ENCODE results near the gene CSPG5.

The CSPG5 gene

DNA sequence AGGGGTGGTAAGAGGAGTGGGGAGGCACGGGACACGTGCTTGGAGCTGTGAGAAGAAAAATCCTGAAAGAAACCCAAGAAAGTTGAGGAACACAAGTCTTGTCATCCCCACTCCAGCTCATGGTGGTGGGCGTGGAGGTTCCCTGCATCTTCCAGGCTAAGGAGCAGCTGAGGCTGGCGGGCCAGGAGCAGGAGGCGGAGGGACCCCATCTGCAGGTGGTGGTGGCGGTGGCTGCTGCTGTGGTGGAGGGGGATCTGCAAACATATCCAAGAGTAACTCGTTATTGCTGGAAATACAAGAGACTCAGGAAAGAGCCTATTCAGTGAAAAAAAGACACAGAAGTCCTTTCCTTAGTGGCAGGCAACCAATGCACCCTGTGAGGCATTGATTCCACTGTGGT lies 9.4 kb upstream of the CSPG5 start:
- DNase-seq (ENCODE audit: low read depth): no peak

DNA sequence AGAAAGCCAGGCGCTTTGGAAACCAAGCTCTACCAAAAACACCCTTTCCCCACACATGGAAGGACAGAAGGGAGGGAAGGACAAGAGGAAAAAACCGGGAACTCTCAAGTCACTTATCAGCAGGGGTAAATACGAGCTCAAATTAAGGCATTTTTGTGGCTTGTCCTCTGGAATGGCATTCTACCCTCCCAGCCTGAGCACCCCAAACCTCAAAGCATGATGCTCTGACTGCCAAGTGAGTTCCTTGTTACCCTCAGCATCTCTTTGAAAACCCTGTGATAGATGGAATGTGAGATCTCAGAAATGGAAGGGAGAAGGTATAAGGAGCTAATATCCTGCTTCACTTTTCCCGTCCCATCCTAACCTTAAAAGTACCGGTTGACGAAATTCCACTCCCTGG lies 8.1 kb upstream of the CSPG5 start:
- no peak for DNase-seq (ENCODE audit: low read depth)

DNA sequence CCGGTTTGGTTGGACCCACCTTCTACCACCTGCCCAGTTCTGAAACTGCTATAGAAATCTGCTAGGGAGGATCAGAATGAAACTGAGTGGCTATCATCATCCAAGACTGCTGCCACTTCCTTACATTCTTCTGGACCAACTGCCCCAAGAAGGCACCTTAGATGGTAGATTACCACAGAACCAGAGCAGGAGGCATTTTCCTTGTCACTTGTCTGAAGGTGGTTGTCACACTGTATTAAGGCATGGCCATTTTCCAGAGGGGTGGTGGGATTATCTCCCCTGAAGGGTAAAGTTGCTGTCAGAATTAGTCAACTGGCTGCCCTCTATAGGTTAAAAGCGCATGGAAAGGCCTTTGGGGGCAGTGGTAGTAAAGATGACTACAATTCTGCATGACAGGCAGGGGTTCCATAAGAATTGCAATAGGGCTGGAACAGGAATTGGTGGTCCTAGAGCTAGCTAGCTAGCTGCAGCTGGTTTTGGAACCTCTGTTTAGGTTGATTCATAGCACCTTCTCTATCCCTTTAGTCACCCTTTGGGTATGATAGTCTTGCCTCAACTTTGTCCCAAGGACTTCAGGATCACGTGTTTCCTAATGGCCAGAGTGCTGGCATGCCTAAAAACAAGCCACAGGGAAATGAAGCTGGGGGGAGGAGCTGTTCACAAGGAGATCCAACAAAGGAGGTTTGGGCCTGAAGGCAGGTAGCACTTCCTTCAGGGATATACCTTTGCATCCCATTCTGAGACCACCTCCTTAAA lies 4.8 kb upstream of the CSPG5 start:
- DNase-seq (ENCODE audit: low read depth): no peak

DNA sequence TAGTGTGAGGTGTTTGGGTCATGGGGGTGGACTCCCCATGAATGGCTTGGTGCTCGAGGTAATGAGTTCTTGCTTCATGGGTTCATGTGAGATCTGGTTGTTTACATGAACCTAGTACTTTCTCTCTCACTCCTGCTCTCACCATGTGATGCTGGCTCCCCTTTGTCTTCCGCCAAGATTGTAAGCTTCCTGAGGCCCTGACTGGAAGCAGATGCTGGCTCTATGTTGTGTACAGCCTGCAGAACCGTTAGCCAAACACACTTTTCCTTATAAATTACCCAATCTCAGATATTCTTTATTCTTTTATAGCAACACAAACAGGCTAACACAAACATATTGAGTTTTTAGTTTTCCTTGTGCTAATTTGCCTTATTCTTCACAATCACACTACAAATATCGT lies 3.2 kb upstream of the CSPG5 start:
- DNase-seq (ENCODE audit: low read depth): no peak

DNA sequence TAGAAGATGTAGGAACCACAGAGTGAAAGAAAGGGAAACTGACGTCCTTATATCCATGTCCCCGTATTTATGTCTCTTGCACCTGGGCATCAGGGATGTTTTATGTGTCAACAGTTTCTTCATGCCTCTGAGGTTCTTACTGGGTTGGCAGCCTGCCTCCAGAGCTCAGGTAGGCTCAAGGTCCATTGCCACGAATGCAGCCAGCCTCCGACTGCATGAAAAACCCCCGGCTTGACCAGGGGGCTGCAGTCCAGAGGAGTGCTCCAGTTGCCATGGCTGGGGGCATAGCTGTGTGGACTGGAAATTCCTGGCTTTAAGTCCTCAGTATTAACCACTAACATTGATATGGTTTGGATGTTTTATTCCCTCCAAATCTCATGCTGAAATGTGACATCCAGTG lies 2.8 kb upstream of the CSPG5 start:
- DNase-seq (ENCODE audit: low read depth): no peak

DNA sequence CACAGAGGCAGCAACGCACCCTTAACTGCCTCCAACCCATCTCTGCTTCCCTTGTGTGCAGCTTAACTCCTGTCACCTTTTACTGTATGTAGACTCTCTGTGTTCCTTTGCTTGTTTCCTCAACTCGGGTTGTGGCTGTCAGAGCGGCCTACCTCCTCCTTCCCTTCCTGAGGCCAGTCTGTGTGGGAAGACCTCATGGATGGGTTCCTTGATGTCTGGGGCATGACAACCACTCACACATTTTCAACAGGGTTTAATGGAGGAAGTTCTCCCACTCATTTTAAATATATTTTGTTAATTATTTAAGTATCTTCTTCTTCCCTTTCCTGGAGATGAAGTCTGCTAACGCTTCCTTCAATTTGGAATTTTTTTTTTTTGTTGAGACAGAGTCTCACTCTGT lies 1.8 kb upstream of the CSPG5 start:
- DNase-seq (ENCODE audit: low read depth): no peak

DNA sequence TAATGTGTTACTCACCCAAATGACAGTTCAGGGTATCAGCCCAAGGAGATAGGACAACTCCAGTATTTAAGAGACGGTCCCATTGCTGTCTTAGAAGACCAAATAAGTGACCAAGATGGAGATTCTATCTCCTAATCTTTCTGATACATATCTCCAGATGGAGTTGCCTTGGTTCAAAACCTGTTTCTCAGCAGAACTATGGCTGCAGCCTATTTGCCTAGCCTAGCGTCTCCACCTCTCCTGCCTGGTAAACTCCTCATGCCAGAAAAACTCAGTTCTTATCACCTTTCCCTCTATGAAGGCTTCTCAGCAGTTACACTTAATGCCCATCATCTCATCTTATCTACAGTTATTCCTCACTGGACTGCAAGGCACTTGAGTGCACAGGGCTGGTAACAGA lies 1.2 kb upstream of the CSPG5 start:
- DNase-seq (ENCODE audit: low read depth): no peak

DNA sequence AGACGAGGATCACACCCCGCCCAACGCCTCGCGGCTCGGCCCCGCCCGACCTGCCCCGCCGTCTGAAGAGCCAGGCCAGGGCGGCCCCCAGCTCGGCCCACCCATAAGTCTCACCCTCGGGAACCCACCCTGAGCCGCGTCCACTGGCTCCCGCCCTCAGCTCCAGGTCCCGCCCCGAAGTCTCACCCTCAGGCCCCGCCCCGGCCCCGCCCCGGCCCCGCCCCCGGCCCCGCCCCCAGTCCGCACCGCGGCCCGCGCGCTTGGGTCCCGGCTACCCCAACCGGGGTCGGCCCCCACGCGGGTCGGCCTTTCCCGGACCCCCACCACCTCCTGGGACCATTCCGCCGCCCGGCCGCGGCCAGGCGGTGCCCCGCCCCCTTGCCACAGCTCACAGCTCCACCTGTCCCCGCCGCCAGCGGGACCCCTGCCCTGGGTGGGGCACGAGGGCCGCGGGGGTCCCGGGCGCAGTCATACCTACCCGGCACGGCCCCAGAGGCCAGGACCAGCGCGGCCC lies 489 bp downstream of the CSPG5 start:
- peak; percentile 13 for DNase-seq (ENCODE audit: low read depth)

DNA sequence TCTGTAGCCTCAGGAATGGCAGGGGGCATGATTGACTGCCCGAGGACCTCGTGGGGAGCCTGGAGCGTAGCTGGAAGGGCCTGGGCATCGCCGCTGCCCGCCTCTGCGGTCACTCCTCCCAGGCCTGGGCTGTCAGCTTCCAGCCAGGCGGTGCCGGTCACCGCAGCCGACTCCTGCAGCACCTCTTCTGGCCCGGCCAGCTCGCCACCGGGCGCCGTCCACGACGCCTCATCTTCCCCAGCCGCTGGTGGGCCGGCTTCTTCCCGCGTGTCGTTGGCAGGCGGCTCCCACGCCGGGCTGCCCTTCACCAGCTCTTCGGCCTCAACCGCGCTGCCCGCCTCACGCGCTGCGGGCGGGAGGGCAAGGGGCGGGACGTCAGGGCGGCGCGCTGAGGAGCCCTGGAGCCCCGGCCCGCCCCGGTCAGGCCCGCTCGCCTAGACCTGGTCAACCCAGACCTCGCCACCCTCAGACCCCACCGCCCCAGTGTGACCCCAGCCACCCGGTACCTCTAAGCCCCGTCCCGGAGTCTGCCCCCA lies 1.0 kb downstream of the CSPG5 start:
- DNase-seq (ENCODE audit: low read depth): no peak

DNA sequence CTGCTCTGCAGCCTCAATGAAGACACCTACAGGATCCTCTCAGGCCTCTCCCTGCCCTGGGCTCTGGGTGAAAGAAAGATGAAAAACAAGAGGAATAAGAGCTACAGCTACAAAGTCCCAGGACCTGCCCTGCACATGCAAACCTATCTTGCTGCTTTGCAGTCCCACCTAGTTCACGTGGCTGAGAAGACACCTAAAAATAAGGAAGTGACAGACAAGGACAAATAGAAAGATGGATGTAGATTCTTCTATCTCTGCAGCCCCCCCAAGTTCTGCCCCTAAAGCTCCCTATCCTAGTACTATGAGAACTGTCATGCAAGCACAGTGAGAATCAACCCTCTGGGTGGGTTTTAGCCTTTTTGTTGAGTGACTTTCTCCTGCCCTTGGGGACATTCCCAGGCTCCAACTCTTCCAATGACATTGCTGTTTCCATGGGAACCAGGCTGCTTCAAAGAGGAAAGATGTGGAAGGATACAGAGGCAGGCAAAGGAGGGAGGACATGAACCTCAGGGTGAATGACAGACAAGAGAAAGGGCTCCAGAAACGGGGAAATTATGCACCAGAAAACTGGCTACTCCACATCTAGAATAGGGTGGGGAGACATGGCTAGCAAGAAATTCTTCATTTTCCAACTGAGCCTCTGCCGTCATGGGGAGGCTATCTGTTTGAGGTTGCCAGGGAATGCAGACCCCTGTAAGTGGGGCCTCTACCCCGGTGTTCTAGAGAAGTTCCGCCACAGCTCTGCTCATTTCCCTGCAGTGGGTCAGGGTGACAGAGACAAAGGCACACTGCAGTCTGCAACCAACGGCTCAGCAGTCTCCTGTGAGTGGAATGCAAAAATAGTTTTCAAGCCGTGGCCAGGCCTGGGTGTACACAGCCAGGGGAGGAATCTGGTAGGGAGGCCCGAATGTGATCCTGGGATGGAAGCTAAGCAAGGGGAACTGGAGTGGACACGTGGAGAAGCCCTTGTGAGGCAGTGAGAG lies 5.2 kb downstream of the CSPG5 start:
- DNase-seq (ENCODE audit: low read depth): no peak

DNA sequence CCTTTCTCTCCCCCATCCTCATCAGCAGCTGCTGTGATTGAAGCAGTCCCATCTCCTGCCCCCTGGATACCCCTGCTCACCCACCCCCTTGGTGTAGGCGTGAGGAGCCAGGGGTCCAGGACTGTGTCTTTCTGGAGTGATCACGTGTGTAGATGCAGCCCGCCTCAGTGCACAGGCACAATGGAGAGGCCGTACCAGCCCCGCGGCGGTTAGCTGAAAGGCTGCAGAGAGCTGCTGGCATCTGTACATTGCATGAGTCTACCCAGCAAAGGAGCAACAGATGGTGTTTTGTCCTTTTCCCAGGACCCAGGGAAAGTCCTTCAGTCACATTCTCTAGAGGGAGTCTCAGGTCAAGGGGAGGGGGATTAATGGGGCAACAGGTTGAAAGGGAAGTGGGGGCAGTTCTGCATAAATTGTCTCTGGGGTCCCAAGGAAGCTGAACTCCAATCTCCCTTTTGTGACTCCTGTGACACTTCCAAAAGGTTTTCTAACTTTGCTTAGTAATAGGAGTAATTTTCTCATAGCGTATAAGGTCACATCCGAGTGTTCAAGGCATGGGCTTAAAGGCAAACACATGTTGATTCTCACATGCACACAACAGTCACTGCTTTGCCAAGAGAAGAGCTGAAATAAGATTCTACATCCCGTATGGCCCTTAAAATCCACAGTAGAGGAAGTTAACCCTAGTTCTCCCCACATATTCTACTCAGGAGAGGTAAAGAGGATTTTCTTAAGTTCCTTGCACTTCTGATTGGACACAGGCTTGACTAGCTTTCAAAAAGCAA lies 7.1 kb downstream of the CSPG5 start:
- no peak for DNase-seq (ENCODE audit: low read depth)

DNA sequence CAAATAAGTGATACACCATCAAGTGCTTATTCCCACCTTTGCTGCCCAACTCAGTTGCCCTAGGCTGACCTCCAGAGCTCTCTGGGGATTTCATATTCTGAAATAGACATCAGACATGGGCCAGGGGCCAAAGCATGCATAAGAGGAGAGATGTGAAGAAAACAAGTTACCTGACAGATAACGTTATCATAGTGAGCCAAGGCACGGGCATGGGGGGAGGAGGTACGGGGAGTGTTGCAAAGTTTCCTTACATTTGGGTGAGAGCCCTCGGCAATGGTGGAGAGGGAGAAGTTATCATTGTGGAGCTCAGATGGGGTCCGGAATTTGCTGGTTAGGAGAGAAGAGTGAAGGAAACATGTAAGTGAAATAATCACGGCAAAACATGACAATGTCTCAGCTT lies 9.8 kb downstream of the CSPG5 start:
- no peak for DNase-seq (ENCODE audit: low read depth)

DNA sequence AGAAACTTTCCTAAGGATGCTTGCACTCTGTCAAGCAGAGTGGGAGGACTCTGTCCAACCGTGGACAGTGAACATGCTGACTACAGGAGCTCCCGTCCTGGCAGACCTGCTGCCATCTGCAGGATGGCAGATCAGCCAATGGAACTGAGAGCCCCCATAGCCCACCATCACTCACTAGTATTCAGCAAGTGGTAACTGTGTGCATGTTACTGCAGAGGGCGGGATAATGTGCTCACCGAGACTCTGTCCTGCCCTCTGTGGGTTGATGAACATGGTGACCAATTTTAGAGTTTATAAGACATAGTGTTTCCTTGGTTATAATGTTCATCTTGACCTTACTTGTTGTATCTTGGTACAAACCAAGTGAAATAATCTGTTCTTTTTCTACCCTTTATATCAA lies 11.5 kb downstream of the CSPG5 start:
- no peak for DNase-seq (ENCODE audit: low read depth)

DNA sequence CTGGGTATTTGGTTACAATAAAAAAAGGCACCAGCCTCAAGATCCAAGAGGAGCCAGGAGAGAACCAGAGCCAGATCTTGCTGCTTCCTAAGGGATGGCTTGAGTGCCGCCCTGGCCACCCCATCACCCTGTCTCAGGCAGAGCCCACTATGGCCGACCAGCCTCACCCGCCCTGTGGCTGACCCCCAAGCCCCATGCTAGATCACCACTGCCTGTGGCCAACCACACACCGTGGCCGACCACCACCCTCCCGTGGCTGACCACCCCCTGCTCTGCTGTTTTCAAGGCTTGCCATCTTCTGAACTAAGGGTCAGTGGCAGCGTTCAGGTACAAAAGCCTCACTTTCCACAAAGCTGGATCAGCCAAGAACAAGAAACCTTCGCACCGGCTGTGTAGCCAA lies 12.0 kb downstream of the CSPG5 start:
- no peak for DNase-seq (ENCODE audit: low read depth)

DNA sequence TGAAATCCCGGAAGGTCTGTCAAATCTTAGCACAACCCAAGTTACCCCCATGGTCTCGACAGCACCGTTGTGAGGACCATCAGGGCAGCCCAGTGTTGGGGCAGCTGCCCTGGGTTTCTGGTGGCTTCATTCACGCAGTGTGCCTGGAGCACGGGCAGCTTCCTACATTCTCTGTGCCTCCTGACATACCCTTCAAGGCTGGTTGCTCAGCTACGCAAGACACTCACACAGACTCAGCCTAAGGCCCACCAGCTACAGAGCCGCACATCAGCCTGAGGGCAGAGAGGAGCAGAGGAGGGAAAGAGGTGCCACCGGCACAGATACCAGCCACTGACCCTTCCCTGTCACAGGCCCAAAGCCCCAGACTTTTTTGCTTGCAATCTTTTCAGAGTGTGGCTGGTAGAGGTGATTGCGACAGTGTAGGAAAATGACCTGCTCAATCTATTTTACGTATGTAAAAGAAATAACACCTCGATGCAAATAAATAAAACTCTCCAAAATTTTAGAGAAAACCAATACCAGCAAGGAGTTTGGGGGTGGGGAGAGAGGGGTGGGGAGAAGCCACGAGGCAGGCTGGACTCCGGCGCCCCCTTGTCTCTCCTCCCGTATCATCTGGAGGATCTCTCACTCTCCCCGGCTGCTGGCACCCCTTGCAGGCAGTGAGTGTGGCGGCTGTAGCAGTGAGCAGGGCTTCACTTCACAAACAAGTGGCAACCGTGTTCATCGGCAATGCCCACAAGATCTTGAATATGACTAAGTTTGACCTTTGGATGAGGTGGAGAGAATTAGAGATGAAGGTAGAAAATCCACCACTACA lies 12.7 kb downstream of the CSPG5 start:
- DNase-seq (ENCODE audit: low read depth): no peak

DNA sequence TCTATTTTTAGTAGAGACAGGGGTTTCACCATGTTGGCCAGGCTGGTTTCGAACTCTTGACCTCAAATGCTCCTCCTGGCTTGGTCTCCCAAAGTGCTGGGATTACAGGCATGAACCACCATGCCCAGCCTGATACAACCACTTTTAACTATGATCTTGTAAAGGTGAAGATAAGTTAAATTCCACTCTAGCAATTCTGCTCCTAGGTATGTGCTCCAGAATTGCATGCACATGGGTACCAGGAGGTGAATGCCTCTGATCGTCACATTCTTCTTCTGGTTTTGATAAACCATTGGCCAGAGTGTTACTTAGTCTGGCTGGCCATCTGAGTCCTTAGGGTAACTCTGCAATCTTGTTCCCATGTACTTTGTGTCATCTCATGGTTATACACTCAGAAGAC lies 22.3 kb downstream of the CSPG5 start:
- no peak for DNase-seq (ENCODE audit: low read depth)

DNA sequence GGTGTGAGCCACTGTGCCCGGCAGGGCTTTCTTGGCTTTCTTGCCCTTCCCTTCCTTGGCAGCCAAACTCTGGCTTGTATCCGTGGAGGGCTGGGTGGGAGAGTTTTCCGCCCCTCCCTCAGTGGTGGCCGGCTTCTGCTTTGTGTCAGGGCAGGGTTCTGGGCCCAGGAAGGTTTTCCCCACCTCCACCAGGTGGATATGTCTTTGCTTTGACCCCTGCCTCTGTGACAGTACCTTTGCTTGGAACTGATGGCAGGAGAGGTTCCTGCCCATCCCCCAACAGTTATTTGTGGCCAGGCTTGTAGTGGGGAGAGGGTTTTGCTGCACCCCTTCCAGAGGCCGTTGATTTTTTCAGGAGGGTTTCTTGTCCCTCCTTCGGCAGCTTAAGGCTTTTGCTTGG lies 24.3 kb downstream of the CSPG5 start:
- DNase-seq (ENCODE audit: low read depth): no peak

DNA sequence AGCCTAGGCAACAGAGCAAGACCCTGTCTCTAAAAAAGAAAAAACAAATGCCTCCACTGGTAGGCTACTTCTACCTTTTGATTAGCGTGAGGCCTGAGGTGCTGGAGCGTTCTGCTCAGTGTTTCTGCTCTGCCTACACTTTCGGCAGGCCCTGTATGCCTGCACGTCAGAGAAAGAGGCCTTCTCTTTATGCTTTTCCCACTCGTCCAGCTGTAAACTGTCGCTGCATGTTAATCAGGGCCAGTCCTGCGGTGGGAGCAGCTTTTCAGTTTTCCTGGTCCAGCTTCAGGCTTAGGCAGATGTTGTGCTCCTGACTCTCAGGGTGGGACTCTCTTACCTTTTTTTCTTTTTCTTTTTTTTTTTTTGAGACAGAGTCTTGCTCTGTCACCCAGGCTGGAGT lies 25.3 kb downstream of the CSPG5 start:
- no peak for DNase-seq (ENCODE audit: low read depth)

DNA sequence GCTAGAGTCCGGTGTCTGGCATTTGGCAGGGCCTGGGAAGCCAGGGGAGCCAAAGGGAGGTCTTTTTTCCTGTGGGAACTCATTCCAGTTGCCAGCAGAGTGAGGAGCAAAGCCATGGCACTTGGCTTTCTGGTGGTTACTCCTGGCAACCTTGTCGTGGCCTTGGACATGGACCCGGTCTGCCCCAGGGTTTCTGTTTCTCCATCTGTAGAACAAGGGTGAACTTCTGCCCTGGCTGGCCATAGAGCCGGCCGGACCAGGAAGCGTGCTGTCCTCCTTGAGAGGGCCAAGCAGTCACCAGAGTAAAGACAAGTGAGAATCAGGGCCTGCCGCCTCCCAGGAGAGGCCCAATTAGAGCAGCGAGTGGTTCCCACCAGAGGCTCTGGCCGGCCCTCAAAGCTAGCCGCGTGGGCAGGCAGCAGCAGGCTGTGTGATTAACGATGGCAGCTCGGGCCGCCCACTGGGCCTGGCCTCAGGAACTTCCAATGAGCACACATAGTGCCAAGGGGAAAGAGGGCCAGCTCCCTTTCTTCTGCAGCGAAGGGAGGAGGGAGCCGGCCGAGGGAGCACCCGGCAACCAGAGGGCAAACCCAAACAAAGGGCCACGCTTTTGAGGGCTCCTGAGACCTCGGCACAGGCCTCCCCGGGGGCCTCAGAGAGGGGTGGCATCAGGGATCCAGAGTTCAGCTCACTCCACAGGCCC lies 36.0 kb downstream of the CSPG5 start:
- DNase-seq (ENCODE audit: low read depth): no peak

DNA sequence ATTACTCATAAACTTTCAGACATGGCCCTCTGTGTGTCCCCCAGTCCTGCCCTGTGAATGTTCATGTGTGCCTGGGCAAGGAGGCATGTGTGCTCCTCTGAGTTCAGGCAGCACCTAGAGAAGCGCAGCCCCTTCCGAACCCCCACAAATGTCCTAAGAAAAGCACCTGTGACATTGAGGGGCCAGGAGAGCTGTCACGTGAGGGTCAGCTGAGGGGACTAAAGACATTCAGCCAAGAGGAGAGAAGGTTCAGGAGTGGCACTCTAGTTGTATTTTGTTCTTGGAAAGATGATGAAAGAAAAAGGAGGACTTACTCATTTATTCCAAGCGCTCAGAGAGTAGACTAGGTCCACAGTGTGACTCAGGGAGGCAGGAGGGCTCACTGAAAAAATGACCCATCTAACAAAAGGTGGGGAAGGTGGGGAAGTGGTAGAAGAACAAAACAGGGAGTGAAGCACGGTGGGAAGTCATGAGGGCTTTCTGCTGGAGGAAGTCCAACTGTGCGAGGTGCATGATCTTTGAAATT lies 37.0 kb downstream of the CSPG5 start:
- DNase-seq (ENCODE audit: low read depth): no peak

Data from stimulated activated CD4-positive, alpha-beta T cell treated with anti-CD3 and anti-CD28 coated beads, Interleukin-2, amount 100 ng/mL, for 4 hours (primary cell).